NCI-H1092 treated with DMSO at 0.1 percent for 48 hours (cell line): ENCODE measurements around the gene AMY2B.
"Not testable (repeated sequence)": the region's sequence is repeated elsewhere in the genome, so short reads cannot be mapped to it uniquely, and the experiment has no call there.

ENCODE experiments used
- DNase-seq: peaks from one replicate; lab custom pipeline; 2025; lab: John Stamatoyannopoulos, UW

Gene AMY2B

GRCh38 chr1:103571289-103571688 lies at the start of gene AMY2B:
AMY2B (plus strand) TSS chr1:103571589; CDS start chr1:103571603, 14 bp downstream.
- not testable (repeated sequence) for DNase-seq

- no peak for DNase-seq
These were observed 48.0 kb upstream of the AMY2B start for GRCh38 chr1:103523346-103523745.

DNA sequence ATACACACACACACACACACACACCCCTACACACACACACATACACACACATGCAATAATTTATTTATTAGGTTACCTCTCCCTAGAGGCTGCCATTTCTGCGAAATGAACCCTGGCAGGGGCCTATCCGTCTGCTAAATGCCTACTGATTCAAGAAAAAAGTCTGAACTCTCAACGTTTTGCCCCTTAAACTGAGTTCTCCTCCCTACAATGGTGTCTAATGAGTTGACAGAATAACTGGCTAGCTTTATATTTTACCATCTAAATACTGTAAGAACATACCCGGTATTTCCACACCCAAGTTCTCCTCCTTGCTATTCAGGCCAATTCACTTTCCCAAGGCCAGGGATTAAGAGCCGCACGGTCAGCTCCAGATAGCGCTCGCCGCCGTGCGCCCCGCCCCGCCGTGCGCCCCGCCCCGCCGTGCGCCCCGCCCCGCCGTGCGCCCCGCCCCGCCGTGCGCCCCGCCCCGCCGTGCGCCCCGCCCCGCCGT lies 46.2 kb upstream of the AMY2B start:
- peak; percentile 45 for DNase-seq

GRCh38 chr1:103525607-103526507 lies 45.5 kb upstream of the AMY2B start, which contains the start of gene RNPC3:
RNPC3 (plus strand) TSS chr1:103525699; CDS start chr1:103526071, 372 bp downstream.
- peak; percentile 88 for DNase-seq

DNA sequence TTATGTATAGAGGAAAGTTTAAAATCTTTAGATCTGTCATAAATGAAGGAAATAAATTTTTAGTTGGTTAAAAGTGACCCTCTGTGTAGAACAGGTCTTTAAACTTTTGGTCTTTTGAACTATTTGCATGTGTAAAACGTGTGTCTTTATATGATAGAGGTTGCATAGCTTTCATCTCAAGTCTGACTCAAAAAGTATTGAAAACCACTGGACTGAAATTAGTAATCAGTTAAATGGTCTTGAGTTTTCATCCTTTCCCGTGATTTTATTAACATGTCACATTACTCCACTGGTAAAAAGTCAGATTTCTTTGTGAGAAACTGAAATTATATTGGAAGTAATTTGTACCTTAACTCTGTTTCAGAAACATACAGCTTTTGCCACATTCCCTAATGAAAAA lies 44.1 kb upstream of the AMY2B start:
- DNase-seq = no peak

GRCh38 chr1:103529746-103530145 lies 41.6 kb upstream of the AMY2B start:
- no peak for DNase-seq

GRCh38 chr1:103538226-103538625 lies 33.2 kb upstream of the AMY2B start:
- DNase-seq = no peak

- no peak for DNase-seq
These were observed 30.0 kb upstream of the AMY2B start for GRCh38 chr1:103541431-103541830.

GRCh38 chr1:103546496-103546895 lies 24.9 kb upstream of the AMY2B start:
- DNase-seq = no peak

DNA sequence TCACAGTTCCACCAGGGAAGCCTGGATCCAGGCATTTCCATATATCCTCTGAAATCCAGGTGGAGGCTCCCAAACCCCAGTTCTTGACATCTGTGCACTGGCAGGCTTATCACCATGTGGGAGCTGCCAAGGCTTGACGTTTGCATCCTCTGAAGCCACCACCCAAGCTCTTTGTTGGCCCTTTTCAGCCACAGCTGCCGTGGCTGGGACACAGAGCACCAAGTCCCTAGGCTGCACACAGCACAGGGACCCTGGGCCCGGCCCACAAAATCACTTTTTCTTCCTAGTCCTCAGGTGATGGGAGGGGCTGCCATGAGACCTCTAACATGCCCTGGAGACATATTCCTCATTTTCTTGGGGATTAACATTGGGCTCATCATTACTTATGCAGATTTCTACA lies 23.5 kb upstream of the AMY2B start:
- no peak for DNase-seq

DNA sequence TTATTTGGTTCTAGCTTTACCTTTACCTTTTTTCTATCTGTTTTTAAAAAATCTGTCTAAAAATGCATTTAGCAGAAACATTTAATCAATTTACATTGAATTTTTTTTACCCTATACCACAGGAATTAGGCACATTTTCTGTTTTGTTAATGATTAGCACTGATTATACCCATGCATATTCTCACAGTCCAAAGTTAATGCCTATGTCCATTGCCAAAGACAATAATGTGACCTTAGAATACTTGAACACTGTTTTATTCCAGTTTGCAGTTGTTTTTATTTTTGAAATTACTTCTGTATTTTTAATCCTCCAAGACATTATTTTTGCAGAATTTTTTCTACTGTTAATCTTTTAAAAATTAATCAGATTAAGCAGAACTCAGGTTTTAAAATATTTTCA lies 11.0 kb upstream of the AMY2B start:
- DNase-seq = no peak

DNA sequence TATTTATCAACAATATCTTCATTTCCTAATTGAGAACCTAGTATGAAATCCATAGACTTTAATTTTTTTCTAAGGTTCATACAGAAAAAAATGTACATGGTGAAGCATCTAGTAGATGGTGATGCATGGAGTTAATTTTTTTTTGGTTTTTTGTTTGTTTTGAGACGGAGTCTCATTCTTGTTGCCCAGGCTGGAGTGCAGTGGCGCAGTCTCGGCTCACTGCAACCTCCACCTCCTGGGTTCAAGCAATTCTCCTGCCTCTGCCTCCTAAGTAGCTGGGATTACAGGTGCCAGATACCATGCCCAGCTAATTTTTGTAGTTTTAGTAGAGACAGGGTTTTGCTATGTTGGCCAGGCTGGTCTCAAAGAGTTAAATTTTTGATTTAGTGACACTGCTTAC lies 10.3 kb upstream of the AMY2B start:
- DNase-seq = not testable (repeated sequence)

DNA sequence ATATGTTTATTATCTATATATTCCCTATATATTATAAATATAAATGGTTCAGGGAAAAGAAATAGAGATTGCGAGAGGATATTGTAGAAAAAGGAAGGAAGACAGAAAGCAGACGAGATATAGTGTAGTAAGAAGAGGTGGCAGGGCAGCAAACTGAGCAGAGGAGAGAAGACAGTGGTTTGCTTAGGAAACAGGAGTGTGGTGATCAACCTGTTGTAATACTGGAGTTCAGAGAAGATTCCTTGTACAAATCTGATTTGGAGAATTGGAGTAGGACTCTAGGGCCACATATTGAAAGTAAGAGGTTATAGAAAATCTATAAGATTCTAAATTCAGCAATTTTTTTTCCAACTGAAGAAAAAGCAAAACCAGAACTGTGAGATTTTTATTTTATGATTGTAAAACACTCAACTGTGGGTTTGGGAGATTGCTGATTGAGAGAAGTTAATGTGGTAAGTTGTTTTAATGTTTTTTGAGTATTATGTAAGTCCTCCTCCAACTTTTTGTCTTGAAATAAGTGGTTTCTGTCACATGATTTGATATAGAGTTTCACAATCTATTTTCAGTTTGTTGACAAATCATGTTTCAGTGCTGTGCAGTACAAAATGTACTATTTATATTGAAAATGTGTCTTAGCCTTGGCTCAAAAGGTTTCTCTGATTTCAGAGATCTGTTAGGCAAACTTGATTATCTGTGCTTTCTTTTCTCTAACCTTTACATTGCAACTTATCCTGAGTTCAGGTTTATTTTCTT lies 9.6 kb upstream of the AMY2B start:
- no peak for DNase-seq

DNA sequence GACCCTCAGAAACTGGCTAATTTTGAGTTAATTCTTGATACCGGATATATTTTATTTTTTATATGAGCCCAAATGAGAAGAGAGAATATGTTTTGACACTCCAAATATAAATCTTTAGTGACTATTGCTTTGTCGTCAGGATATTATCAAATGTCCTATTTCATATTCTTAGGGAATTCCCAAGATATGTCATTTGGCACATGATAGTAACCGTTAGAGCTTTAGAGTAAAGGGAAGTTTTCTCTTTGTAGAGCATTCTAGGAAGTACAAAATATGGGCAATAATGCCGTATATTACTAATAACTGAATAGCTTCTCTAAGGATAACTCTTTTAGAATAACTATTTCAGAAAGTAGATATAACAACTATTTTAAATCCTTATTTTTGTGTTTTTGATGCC lies 8.3 kb upstream of the AMY2B start:
- no peak for DNase-seq

- no peak for DNase-seq
These were observed 1.9 kb upstream of the AMY2B start for GRCh38 chr1:103569493-103569892.

GRCh38 chr1:103576065-103576464 lies 4.7 kb downstream of the AMY2B start:
- DNase-seq = no peak

DNA sequence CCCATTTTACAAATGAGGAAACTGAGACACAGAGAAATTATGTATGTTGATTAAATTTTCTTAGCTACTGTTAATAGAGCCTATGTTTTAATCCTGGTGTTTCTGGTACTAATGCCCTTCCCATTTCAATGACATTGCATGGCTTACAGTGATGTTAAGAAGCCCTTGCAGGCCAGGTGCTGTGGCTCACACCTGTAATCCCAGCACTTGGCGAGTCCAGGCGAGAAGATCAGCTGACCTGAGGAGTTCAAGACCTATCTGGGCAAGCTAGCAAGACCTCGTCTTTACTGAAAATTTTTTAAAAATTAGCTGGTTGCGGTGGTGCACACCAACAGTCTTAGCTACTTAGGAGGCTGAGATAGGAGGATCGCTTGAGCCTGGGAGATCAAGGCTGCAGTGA lies 5.4 kb downstream of the AMY2B start:
- DNase-seq = not testable (repeated sequence)

DNA sequence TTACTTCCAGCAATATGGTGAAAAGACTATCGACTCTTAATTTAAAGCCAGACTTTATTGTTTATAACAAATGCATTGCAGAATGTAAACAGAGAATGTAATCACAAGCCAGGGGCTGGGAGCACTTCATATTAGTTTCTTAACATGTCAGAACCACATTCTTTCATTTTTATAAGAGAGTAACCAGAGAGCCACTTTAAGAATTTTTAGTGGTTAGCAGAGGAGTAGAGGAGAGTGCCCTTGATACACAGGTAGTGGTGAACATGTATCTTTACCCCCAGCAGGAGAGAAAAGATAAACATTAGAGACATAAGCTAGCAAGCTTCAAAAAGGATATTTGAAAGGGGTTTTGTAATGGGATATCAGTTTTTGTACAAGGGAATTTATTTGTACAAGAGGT lies 11.1 kb downstream of the AMY2B start:
- no peak for DNase-seq

GRCh38 chr1:103583887-103584286 lies 12.5 kb downstream of the AMY2B start:
- DNase-seq = no peak

- no peak for DNase-seq
These were observed 13.1 kb downstream of the AMY2B start for GRCh38 chr1:103584537-103584936.

DNA sequence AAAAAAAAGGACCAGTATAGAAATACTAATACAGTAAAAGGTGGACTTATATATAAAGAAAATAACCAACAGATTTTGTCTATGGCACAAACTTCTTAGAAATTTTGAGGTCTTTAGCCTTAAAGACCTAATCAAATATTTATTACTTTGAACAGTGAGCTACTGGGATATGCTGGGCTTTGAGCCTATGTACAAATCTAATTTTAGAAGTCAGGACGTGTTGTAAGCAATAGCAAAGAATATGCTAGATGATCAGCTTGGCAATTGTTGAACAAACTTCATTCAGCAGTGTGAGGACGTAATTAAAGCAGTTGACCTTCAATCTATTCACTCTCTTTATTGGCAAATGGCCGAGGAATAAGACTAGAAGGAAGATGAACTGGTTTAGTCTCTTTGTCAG lies 31.4 kb downstream of the AMY2B start:
- not testable (repeated sequence) for DNase-seq

- DNase-seq = no peak
These were observed 45.0 kb downstream of the AMY2B start for GRCh38 chr1:103616362-103616761.

- not testable (repeated sequence) for DNase-seq
These were observed 45.6 kb downstream of the AMY2B start, which contains the start of gene AMY2A for GRCh38 chr1:103616994-103617477. AMY2A (plus strand) TSS chr1:103617427; CDS start chr1:103617441, 14 bp downstream.
